ENCODE results near the gene POMT1.
"Not testable (repeated sequence)": the region's sequence is repeated elsewhere in the genome, so short reads cannot be mapped to it uniquely, and the experiment has no call there.

POMT1 gene

GRCh38 chr9:131500939-131501541, 1.7 kb upstream of the POMT1 start:
- peak; percentile 61 for DNase-seq

- no peak for DNase-seq
Measured at GRCh38 chr9:131503626-131504465, 1.1 kb downstream of the POMT1 start.

GRCh38 chr9:131505012-131505411, 2.3 kb downstream of the POMT1 start:
- DNase-seq = no peak

- no peak for DNase-seq
Measured at GRCh38 chr9:131511416-131511815, 8.7 kb downstream of the POMT1 start.

- DNase-seq = no peak
Measured at GRCh38 chr9:131511880-131512279, 9.2 kb downstream of the POMT1 start.

- no peak for DNase-seq
Measured at GRCh38 chr9:131513177-131513576, 10.5 kb downstream of the POMT1 start.

- not testable (repeated sequence) for DNase-seq
Measured at GRCh38 chr9:131515559-131516031, 12.9 kb downstream of the POMT1 start.

GRCh38 chr9:131516100-131516499, 13.4 kb downstream of the POMT1 start:
- DNase-seq = no peak

- DNase-seq = no peak
Measured at GRCh38 chr9:131516930-131517329, 14.2 kb downstream of the POMT1 start.

GRCh38 chr9:131517761-131518190, 15.1 kb downstream of the POMT1 start:
- DNase-seq = no peak

GRCh38 chr9:131518553-131518952, 15.8 kb downstream of the POMT1 start:
- no peak for DNase-seq

GRCh38 chr9:131520503-131520902, 17.8 kb downstream of the POMT1 start:
- no peak for DNase-seq

GRCh38 chr9:131521203-131521602, 18.5 kb downstream of the POMT1 start:
- DNase-seq = no peak

GRCh38 chr9:131521822-131522221, 19.1 kb downstream of the POMT1 start:
- DNase-seq = no peak

GRCh38 chr9:131522257-131523085, 19.8 kb downstream of the POMT1 start:
- DNase-seq = no peak

GRCh38 chr9:131523086-131523388, 20.3 kb downstream of the POMT1 start:
- no peak for DNase-seq

GRCh38 chr9:131523451-131524435, 21.0 kb downstream of the POMT1 start:
- no peak for DNase-seq

- no peak for DNase-seq
Measured at GRCh38 chr9:131524665-131525315, 22.1 kb downstream of the POMT1 start.

- DNase-seq = no peak
Measured at GRCh38 chr9:131525643-131526565, 23.2 kb downstream of the POMT1 start.

GRCh38 chr9:131528186-131528585, 25.5 kb downstream of the POMT1 start:
- DNase-seq = no peak
